HepG2 (cell line): ENCODE data around the gene TP73. TPM values are rescaled to one million over a fixed set of nuclear protein-coding genes. Genes with fewer than 3 reads are reported as not detected.
A peak's percentile ranks its signal among the peaks of the same experiment; 100 is the strongest.

Experiments
- BCL6 ChIP-seq: IDR thresholded peaks from 2 replicates; pipeline ENCODE4 v1.6.1; 2016; ENCODE audit warnings: missing genetic modification reagents, missing compliant biosample characterization
- GTF2F1 ChIP-seq: fragments of 150-350 bp; IDR thresholded peaks from 2 replicates; pipeline ENCODE4 v1.6.1; 2014; ENCODE audit warnings: low read length
- MED8 ChIP-seq: sonication (generic); formaldehyde crosslinking; IDR thresholded peaks from 2 replicates; pipeline ENCODE4 v1.8.1; 2023; ENCODE audit warnings: mild to moderate bottlenecking, missing genetic modification reagents; ENCODE audit not compliant: insufficient replicate concordance
- PHF21A ChIP-seq: sonication (generic); formaldehyde crosslinking; IDR thresholded peaks from 2 replicates; pipeline ENCODE4 v1.5.0; 2020; ENCODE audit warnings: mild to moderate bottlenecking, missing genetic modification reagents
- RXRA ChIP-seq: sonication (generic); formaldehyde crosslinking; IDR thresholded peaks from 2 replicates; pipeline ENCODE4 v1.5.1; 2020; ENCODE audit warnings: missing genetic modification reagents
- SNAI1 ChIP-seq: sonication (generic); formaldehyde crosslinking; IDR thresholded peaks from 2 replicates; pipeline ENCODE4 v1.5.0; 2020; ENCODE audit warnings: mild to moderate bottlenecking, missing genetic modification reagents, borderline replicate concordance
- SSRP1 ChIP-seq: IDR thresholded peaks from 2 replicates; pipeline ENCODE4 v1.6.1; 2016; ENCODE audit warnings: control low read depth
- XRCC5 ChIP-seq: fragments of 200-400 bp; formaldehyde crosslinking; optimal IDR thresholded peaks from 2 replicates; pipeline ENCODE3; 2017; ENCODE audit warnings: mild to moderate bottlenecking, low read length
- ZFY ChIP-seq: sonication (generic); formaldehyde crosslinking; IDR thresholded peaks from 2 replicates; pipeline ENCODE4 v1.4.0; 2020; ENCODE audit warnings: missing genetic modification reagents
- ZKSCAN5 ChIP-seq: sonication (generic); formaldehyde crosslinking; IDR thresholded peaks from 2 replicates; pipeline ENCODE4 v1.5.1; 2020; ENCODE audit warnings: mild to moderate bottlenecking, missing genetic modification reagents
- ZMAT3 ChIP-seq: sonication (generic); formaldehyde crosslinking; conservative IDR thresholded peaks from 2 replicates; pipeline ENCODE4 v1.7.0; 2021; ENCODE audit warnings: missing genetic modification reagents
- ZNF234 ChIP-seq: sonication (generic); formaldehyde crosslinking; conservative IDR thresholded peaks from 2 replicates; pipeline ENCODE4 v1.5.1; 2020; ENCODE audit warnings: mild to moderate bottlenecking, missing genetic modification reagents
- ZNF235 ChIP-seq: sonication (generic); formaldehyde crosslinking; IDR thresholded peaks from 2 replicates; pipeline ENCODE4 v1.8.1; 2023; ENCODE audit warnings: mild to moderate bottlenecking, missing genetic modification reagents, borderline replicate concordance
- ZNF383 ChIP-seq: sonication (generic); formaldehyde crosslinking; IDR thresholded peaks from 2 replicates; pipeline ENCODE4 v1.4.0; 2020; ENCODE audit warnings: missing genetic modification reagents, mild to moderate bottlenecking, borderline replicate concordance
- ZNF451 ChIP-seq: sonication (generic); formaldehyde crosslinking; IDR thresholded peaks from 2 replicates; pipeline ENCODE4 v1.5.0; 2020; ENCODE audit warnings: mild to moderate bottlenecking, missing genetic modification reagents
- ZNF598 ChIP-seq: sonication (generic); formaldehyde crosslinking; IDR thresholded peaks from 2 replicates; pipeline ENCODE4 v1.5.1; 2020; ENCODE audit warnings: mild to moderate bottlenecking, missing genetic modification reagents, borderline replicate concordance
- ZNF674 ChIP-seq: sonication (generic); formaldehyde crosslinking; IDR thresholded peaks from 2 replicates; pipeline ENCODE4 v1.5.0; 2020; ENCODE audit warnings: low read depth, mild to moderate bottlenecking, missing genetic modification reagents
- ZNF737 ChIP-seq: sonication (generic); formaldehyde crosslinking; IDR thresholded peaks from 2 replicates; pipeline ENCODE4 v1.5.0; 2020; ENCODE audit warnings: missing genetic modification reagents, mild to moderate bottlenecking, borderline replicate concordance
- ZNF768 ChIP-seq: sonication (generic); formaldehyde crosslinking; IDR thresholded peaks from 2 replicates; pipeline ENCODE4 v1.4.0; 2020; ENCODE audit warnings: missing genetic modification reagents
- ZNF883 ChIP-seq: sonication (generic); formaldehyde crosslinking; IDR thresholded peaks from 2 replicates; pipeline ENCODE4 v1.5.1; 2020; ENCODE audit warnings: mild to moderate bottlenecking, missing genetic modification reagents; ENCODE audit errors: not compliant biosample characterization
- polyA plus RNA-seq, 8 experiments: library from polyadenylated mRNA; depleted of rRNA in 3 of 8; stranded (reverse) in 7 of 8; unstranded in 1 of 8; fragments of >200 nt; fragmentation: Illumina TruSeq in 4 of 8; extraction: Trizol in 4 of 8; gene quantifications; 2 replicates each; pipeline versions ENCODE4 v1.2.1 to v1.2.3, GENCODE V29; 2011 to 2016; ENCODE audit warnings: low read depth in 4 of 8, missing spikeins in 1 of 8, mixed read lengths in 1 of 8; ENCODE audit not compliant: insufficient read depth in 1 of 8
- total RNA-seq, 5 experiments: library from RNA; depleted of rRNA; stranded (reverse); fragments of >200 nt; fragmentation: Illumina TruSeq; extraction: Trizol; gene quantifications; 2 replicates each; pipeline ENCODE4 v1.2.3, GENCODE V29; 2016; ENCODE audit warnings: low read depth in 1 of 5
- TF ChIP-seq, protein P1 (sequence below): sonication (generic); formaldehyde crosslinking; IDR thresholded peaks from 2 replicates; pipeline ENCODE4 v1.4.0; 2020; ENCODE audit warnings: mild to moderate bottlenecking, missing genetic modification reagents
- TF ChIP-seq, protein P2 (sequence below): sonication (generic); formaldehyde crosslinking; IDR thresholded peaks from 2 replicates; pipeline ENCODE4 v1.5.0; 2020; ENCODE audit warnings: mild to moderate bottlenecking, missing genetic modification reagents
- TF ChIP-seq, protein P3 (sequence below): sonication (generic); formaldehyde crosslinking; IDR thresholded peaks from 2 replicates; pipeline ENCODE4 v1.4.0; 2020; ENCODE audit warnings: missing genetic modification reagents
- TF ChIP-seq, protein P4 (sequence below): sonication (generic); formaldehyde crosslinking; IDR thresholded peaks from 2 replicates; pipeline ENCODE4 v1.4.0; 2020; ENCODE audit warnings: missing genetic modification reagents

Gene TP73
- total and polyA plus RNA-seq, 2 of the 13 experiments (the other 11 are each of a cell fraction or from before 2014, with no cell fraction given) = 0.49 to 1.1 TPM

DNA sequence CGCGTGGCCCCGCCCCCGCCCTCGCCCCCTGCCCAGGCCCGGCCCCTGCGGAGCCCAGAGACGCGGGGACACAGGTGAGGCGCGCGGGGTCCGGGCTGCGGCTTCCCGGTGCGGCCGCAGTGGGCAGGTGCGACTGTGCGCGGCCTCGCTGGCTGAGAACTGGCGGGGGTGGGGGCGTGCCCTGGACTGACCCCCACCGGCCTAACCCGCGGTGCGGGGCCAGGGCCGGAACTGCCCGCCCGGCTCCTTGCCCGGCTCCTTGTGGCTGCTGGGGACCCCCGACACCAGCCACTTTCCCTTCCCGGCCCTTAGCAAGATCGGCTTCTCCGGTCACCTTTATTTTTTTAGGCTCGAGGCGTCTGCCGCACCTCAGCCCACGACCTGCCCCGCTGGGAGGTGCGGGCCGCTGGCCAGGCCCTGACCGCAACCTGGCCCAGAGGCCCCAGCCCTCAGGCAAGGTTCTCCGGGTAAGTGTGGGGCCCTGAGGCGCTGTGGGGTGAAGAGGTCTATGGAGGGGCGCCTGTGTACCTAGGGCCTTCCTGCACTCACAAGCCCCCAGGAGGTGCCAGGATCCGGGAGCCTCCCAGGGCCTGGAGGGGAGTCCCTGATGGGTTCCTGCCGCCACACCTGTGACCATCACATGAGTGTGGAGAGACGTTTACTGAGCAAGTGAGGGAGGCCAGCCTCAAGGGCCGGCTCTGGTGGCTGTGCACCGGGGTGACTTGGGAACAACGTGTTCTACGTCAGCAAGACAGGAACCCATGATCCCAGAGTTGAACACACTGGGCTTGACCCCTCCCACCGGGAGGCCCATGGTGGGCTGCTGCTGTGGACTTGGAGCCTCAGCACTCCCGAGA lies 120.6 kb downstream of the TP73 start, which contains the start of gene SMIM1 (continued):
- TF ChIP-seq, protein P1, sequence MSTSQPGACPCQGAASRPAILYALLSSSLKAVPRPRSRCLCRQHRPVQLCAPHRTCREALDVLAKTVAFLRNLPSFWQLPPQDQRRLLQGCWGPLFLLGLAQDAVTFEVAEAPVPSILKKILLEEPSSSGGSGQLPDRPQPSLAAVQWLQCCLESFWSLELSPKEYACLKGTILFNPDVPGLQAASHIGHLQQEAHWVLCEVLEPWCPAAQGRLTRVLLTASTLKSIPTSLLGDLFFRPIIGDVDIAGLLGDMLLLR (CRISPR knock-in tag) = peak; percentile 78; the same call in 1 of the 2 replicates
- TF ChIP-seq ZMAT3 (CRISPR knock-in tag) = peak; percentile 55; the same call in 1 of the 2 replicates
- peak; percentile 54; the same call in 1 of the 2 replicates for TF ChIP-seq SNAI1 (CRISPR knock-in tag)
- TF ChIP-seq ZNF234 (CRISPR knock-in tag) = 0 out of 2 replicates have a peak, but pooled peaks have one; percentile 48
- TF ChIP-seq, protein P2, sequence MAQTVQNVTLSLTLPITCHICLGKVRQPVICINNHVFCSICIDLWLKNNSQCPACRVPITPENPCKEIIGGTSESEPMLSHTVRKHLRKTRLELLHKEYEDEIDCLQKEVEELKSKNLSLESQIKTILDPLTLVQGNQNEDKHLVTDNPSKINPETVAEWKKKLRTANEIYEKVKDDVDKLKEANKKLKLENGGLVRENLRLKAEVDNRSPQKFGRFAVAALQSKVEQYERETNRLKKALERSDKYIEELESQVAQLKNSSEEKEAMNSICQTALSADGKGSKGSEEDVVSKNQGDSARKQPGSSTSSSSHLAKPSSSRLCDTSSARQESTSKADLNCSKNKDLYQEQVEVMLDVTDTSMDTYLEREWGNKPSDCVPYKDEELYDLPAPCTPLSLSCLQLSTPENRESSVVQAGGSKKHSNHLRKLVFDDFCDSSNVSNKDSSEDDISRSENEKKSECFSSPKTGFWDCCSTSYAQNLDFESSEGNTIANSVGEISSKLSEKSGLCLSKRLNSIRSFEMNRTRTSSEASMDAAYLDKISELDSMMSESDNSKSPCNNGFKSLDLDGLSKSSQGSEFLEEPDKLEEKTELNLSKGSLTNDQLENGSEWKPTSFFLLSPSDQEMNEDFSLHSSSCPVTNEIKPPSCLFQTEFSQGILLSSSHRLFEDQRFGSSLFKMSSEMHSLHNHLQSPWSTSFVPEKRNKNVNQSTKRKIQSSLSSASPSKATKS (CRISPR knock-in tag) = no peak
- peak; percentile 5 for TF ChIP-seq ZNF883 (CRISPR knock-in tag)
- peak; percentile 63 for TF ChIP-seq ZFY (CRISPR knock-in tag)
- TF ChIP-seq SSRP1 (CRISPR knock-in tag) = no peak
- TF ChIP-seq ZNF737 = no peak
- peak; percentile 15; the same call in 1 of the 2 replicates for TF ChIP-seq RXRA
- peak; percentile 22 for TF ChIP-seq PHF21A (CRISPR knock-in tag)
- peak; percentile 86; the same call in 1 of the 2 replicates for TF ChIP-seq ZNF598 (CRISPR knock-in tag)
- no peak for TF ChIP-seq GTF2F1
- TF ChIP-seq BCL6 (CRISPR knock-in tag) = no peak
- TF ChIP-seq ZNF451 (CRISPR knock-in tag) = no peak
- TF ChIP-seq ZNF768 (CRISPR knock-in tag) = peak; percentile 70
- 0 out of 2 replicates have a peak, but pooled peaks have one; percentile 54 for TF ChIP-seq ZNF383 (CRISPR knock-in tag)
- peak; percentile 19 for TF ChIP-seq XRCC5
- TF ChIP-seq, protein P3, sequence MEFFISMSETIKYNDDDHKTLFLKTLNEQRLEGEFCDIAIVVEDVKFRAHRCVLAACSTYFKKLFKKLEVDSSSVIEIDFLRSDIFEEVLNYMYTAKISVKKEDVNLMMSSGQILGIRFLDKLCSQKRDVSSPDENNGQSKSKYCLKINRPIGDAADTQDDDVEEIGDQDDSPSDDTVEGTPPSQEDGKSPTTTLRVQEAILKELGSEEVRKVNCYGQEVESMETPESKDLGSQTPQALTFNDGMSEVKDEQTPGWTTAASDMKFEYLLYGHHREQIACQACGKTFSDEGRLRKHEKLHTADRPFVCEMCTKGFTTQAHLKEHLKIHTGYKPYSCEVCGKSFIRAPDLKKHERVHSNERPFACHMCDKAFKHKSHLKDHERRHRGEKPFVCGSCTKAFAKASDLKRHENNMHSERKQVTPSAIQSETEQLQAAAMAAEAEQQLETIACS (CRISPR knock-in tag) = no peak
- TF ChIP-seq ZKSCAN5 (CRISPR knock-in tag) = 0 out of 2 replicates have a peak, but pooled peaks have one; percentile 22
- peak; percentile 40 for TF ChIP-seq MED8
- TF ChIP-seq ZNF235 (CRISPR knock-in tag) = 0 out of 2 replicates have a peak, but pooled peaks have one; percentile 46
- TF ChIP-seq, protein P4, sequence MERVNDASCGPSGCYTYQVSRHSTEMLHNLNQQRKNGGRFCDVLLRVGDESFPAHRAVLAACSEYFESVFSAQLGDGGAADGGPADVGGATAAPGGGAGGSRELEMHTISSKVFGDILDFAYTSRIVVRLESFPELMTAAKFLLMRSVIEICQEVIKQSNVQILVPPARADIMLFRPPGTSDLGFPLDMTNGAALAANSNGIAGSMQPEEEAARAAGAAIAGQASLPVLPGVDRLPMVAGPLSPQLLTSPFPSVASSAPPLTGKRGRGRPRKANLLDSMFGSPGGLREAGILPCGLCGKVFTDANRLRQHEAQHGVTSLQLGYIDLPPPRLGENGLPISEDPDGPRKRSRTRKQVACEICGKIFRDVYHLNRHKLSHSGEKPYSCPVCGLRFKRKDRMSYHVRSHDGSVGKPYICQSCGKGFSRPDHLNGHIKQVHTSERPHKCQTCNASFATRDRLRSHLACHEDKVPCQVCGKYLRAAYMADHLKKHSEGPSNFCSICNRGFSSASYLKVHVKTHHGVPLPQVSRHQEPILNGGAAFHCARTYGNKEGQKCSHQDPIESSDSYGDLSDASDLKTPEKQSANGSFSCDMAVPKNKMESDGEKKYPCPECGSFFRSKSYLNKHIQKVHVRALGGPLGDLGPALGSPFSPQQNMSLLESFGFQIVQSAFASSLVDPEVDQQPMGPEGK (CRISPR knock-in tag) = 0 out of 2 replicates have a peak, but pooled peaks have one; percentile 24
- 0 out of 2 replicates have a peak, but pooled peaks have one; percentile 49 for TF ChIP-seq ZNF674
